K562 (cell line): Measurements from ENCODE around the gene PKP1. TPM values are rescaled to one million over a fixed set of nuclear protein-coding genes. Genes with fewer than 3 reads are reported as not detected.

ENCODE experiments used
- ATAC-seq: fragments of 200-7000 bp; cut with Tn5 transposase; 3 replicates; pipeline ENCODE4 v1.9.1; 2020; ENCODE audit warnings: moderate library complexity
- BruUV-seq: library from RNA; stranded (reverse); fragments of 400-500 nt; replicated peaks from 2 replicates; lab custom pipeline; 2021; lab: Mats Ljungman, UMichigan
- CTCF ChIA-PET: fragments of 300-600 bp; formaldehyde crosslinking; extraction: SDS; loops from one replicate; lab custom pipeline; 2021; ENCODE audit warnings: low intra/inter-chr PET ratio; lab: Yijun Ruan, JAX
- POLR2A ChIA-PET: fragments of 300-600, 350-650 bp; sonication (Branson Sonifier 250); formaldehyde crosslinking; extraction: SDS; loops from one replicate; lab custom pipeline; 2021; ENCODE audit warnings: antibody characterized with exemption, inconsistent platforms; lab: Yijun Ruan, JAX
- DNase-seq, 4 experiments: peaks; one replicate each; pipeline versions ENCODE4 v3.0.0 to v3.0.0-alpha.2; 2011 to 2018; ENCODE audit warnings: low spot score in 3 of 4, mixed read lengths in 3 of 4; ENCODE audit errors: extremely low read depth in 1 of 4
- FAIRE-seq: peaks from 2 replicates; lab custom pipeline; 2011; peaks lifted over from hg19 to GRCh38; lab: Jason Lieb, UNC
- H2AFZ ChIP-seq: 2 replicates; pipeline ENCODE4 v1.6.0; 2011; ENCODE audit warnings: low read depth, low read length, control low read depth, inconsistent platforms
- H3K27ac ChIP-seq: fragments of 200-600 bp; 3 replicates; pipeline ENCODE4 v1.8.0; 2011; ENCODE audit warnings: low read depth, mild to moderate bottlenecking, control low read depth, inconsistent platforms, low read length, moderate library complexity, mixed read lengths; ENCODE audit errors: extremely low read depth
- H3K27me3 ChIP-seq, 2 experiments: fragments of 300-600 bp in 1 of 2; 2 replicates in 1 of 2; 3 replicates in 1 of 2; pipeline versions ENCODE4 v1.6.0 to v1.8.0; 2011; ENCODE audit warnings: inconsistent platforms in 2 of 2, low read length in 2 of 2, mild to moderate bottlenecking in 1 of 2, mixed read lengths in 1 of 2, moderate library complexity in 1 of 2; ENCODE audit not compliant: control insufficient read depth in 2 of 2, insufficient read depth in 2 of 2
- H3K36me3 ChIP-seq: fragments of 300-600 bp; 3 replicates; pipeline ENCODE4 v1.8.0; 2011; ENCODE audit warnings: mild to moderate bottlenecking, low read length, inconsistent platforms; ENCODE audit not compliant: control insufficient read depth, insufficient read depth
- H3K4me1 ChIP-seq, 2 experiments: fragments of 200-600 bp in 1 of 2; replicated peaks in 1 of 2; 2 replicates in 1 of 2; 3 replicates in 1 of 2; pipeline versions ENCODE4 v1.5.1 to v1.8.0; 2011; ENCODE audit warnings: inconsistent platforms in 2 of 2, low read length in 2 of 2, mild to moderate bottlenecking in 1 of 2, mixed read lengths in 1 of 2, moderate library complexity in 1 of 2; ENCODE audit not compliant: control insufficient read depth in 2 of 2, insufficient read depth in 2 of 2
- H3K4me2 ChIP-seq: 2 replicates; pipeline ENCODE4 v1.6.1; 2011; ENCODE audit warnings: low read length, control low read depth, inconsistent platforms, mixed read lengths; ENCODE audit not compliant: insufficient read depth
- H3K4me3 ChIP-seq: fragments of 200-600 bp; sonication (generic), shearing (Covaris generic); 2 replicates; pipeline ENCODE4 v1.5.1; 2016; ENCODE audit warnings: control low read depth, inconsistent platforms
- H3K79me2 ChIP-seq: fragments of 200-600 bp; 3 replicates; pipeline ENCODE4 v1.8.0; 2011; ENCODE audit warnings: low read length, inconsistent platforms; ENCODE audit not compliant: control insufficient read depth, insufficient read depth
- H3K9ac ChIP-seq, 2 experiments: 2 replicates each; pipeline versions ENCODE4 v1.6.0 to v1.6.1; 2011; ENCODE audit warnings: low read depth in 2 of 2, low read length in 2 of 2, control low read depth in 1 of 2, inconsistent platforms in 1 of 2, mild to moderate bottlenecking in 1 of 2, mixed read lengths in 1 of 2; ENCODE audit not compliant: insufficient read depth in 1 of 2
- H3K9me1 ChIP-seq: one replicate; pipeline ENCODE4 v1.6.0; 2011; ENCODE audit warnings: inconsistent platforms, mild to moderate bottlenecking, low read length, moderate library complexity; ENCODE audit not compliant: control insufficient read depth, insufficient read depth
- H3K9me3 ChIP-seq: replicated peaks from 2 replicates; pipeline ENCODE4 v1.5.1; 2011; ENCODE audit warnings: low read depth, low read length, inconsistent platforms; ENCODE audit not compliant: control insufficient read depth, insufficient read depth
- H4K20me1 ChIP-seq: replicated peaks from 2 replicates; pipeline ENCODE4 v1.6.1; 2011; ENCODE audit warnings: low read length, inconsistent platforms, mixed read lengths; ENCODE audit not compliant: control insufficient read depth, insufficient read depth
- C11orf30 ChIP-seq: fragments of 450-650 bp; IDR thresholded peaks from 2 replicates; pipeline ENCODE4 v1.6.1; 2016; ENCODE audit warnings: low read depth, mild to moderate bottlenecking
- MAFG ChIP-seq: fragments of 450-650 bp; conservative IDR thresholded peaks from 2 replicates; pipeline ENCODE4 v1.6.1; 2016; ENCODE audit warnings: missing genetic modification characterization, missing compliant biosample characterization
- MYC ChIP-seq, 2 experiments: fragments of 250-450 bp in 1 of 2; sonication (Bioruptor Pico) in 1 of 2; IDR thresholded peaks; 2 replicates each; pipeline versions ENCODE4 v1.5.1 to v1.6.1; 2012 to 2021; ENCODE audit warnings: low read depth in 2 of 2, borderline replicate concordance in 1 of 2, improper control_type of control experiment in 1 of 2, low read length in 1 of 2, mild to moderate bottlenecking in 1 of 2, moderate library complexity in 1 of 2
- NRF1 ChIP-seq, 2 experiments: fragments of 450-650 bp; IDR thresholded peaks in 1 of 2; conservative IDR thresholded peaks in 1 of 2; 2 replicates each; pipeline ENCODE4 v1.6.1; 2014; ENCODE audit warnings: mild to moderate bottlenecking in 2 of 2
- PPARD ChIP-seq: fragments of 250-450 bp; sonication (Bioruptor Pico); IDR thresholded peaks from 2 replicates; pipeline ENCODE4 v1.8.0; 2022; ENCODE audit warnings: inconsistent platforms, mild to moderate bottlenecking, moderate library complexity
- SMARCA5 ChIP-seq: fragments of 450-650 bp; IDR thresholded peaks from 2 replicates; pipeline ENCODE4 v1.6.1; 2016
- WGBS: fragments of 100-300 bp; shearing (Covaris generic); methylation state at CpG from one replicate; pipeline ENCODE4 v1.1.6; 2016; ENCODE audit warnings: low coverage, mixed read lengths; ENCODE audit not compliant: insufficient coverage; ENCODE audit errors: missing lambda C conversion rate; 5-methylcytosine and 5-hydroxymethylcytosine counted together
- in situ Hi-C: fragments of 300-500 bp; cut with MboI; formaldehyde crosslinking; loops from 4 replicates; pipeline ENCODE4 v1.15.0; 2018; ENCODE audit warnings: inconsistent platforms, mixed read lengths
- intact Hi-C: fragments of 100-400 bp; cut with micrococcal nuclease; formaldehyde crosslinking; loops from 2 replicates; pipeline ENCODE4 v1.14.2; 2022
- polyA plus RNA-seq, 8 experiments: library from polyadenylated mRNA; depleted of rRNA in 4 of 8; stranded (reverse) in 5 of 8; unstranded in 3 of 8; fragments of >200 nt; fragmentation: Nextera tagmentation in 2 of 8; fragmentation: Illumina TruSeq in 1 of 8; extraction: Ambion mirVana in 2 of 8; extraction: Trizol in 1 of 8; gene quantifications; 2 replicates each; pipeline versions ENCODE4 v1.2.1 to v1.2.3, GENCODE V29; 2011 to 2014; ENCODE audit warnings: inconsistent platforms in 1 of 8, missing spikeins in 1 of 8
- total RNA-seq, 7 experiments: library from RNA; depleted of rRNA in 6 of 7; stranded (reverse); fragments of >200 nt in 6 of 7; fragmentation: Illumina TruSeq in 2 of 7; extraction: Trizol in 2 of 7; gene quantifications; 2 replicates each; pipeline versions ENCODE4 v1.2.1 to v1.2.3, GENCODE V29; 2011 to 2021; ENCODE audit warnings: low replicate concordance in 1 of 7

Gene PKP1
- total and polyA plus RNA-seq, 9 of the 15 experiments (the other 6 are each of a cell fraction or from before 2014, with no cell fraction given) = not detected

GRCh38 chr1:201240171-201240570 lies 43.1 kb upstream of the PKP1 start (continued):
- TF ChIP-seq MYC (IDR thresholded peaks at IDR 0.05; ENCODE audit: low read depth, low read length) (no peak), MYC (CRISPR knock-in tag; IDR thresholded peaks at IDR 0.05; ENCODE audit: borderline replicate concordance, low read depth) (no peak), PPARD (no peak), C11orf30 (peak; percentile 60; the same call in 1 of the 2 replicates), SMARCA5 (no peak), MAFG (tag) (peak; percentile 38), NRF1 (conservative IDR thresholded peaks at IDR 0.05 in 1 of 2, IDR thresholded peaks at IDR 0.05 in 1 of 2) (no peak)

GRCh38 chr1:201241736-201242135 lies 41.6 kb upstream of the PKP1 start:
- Histone ChIP-seq H3K36me3 (no peaks in the 10 kb centered on the region), H3K9me3 (no peaks in the 10 kb centered on the region), H3K9me1 (no peaks in the 10 kb centered on the region), H3K9ac (no peak overlapping the region), H3K4me2 (no peak overlapping the region), H3K4me1 (no peaks in the 10 kb centered on the region), H4K20me1 (no peaks in the 10 kb centered on the region), H3K79me2 (no peaks in the 10 kb centered on the region), H3K4me3 (no peak overlapping the region), H2AFZ (no peak overlapping the region), H3K27ac (no peak overlapping the region), H3K27me3 (no peaks in the 10 kb centered on the region)
- ATAC-seq = no peak
- no peak for FAIRE-seq
- no peak for TF ChIP-seq NRF1 (conservative IDR thresholded peaks at IDR 0.05 in 1 of 2, IDR thresholded peaks at IDR 0.05 in 1 of 2)
- no TSS peak for BruUV-seq
- POLR2A ChIA-PET = no interaction called here
- in situ Hi-C loops = no loop called here
- intact Hi-C loops = no loop called here
- 0% methylated on average over 2 of the region's 2 CpGs for WGBS
- DNase-seq = no peak
- CTCF ChIA-PET = no interaction called here
